AG10803 (cell line): Measurements from ENCODE around the gene IQUB.
"Not testable (repeated sequence)": the region's sequence is repeated elsewhere in the genome, so short reads cannot be mapped to it uniquely, and the experiment has no call there.

ENCODE experiments used
- DNase-seq: peaks from one replicate; pipeline ENCODE4 v3.0.0; 2010; ENCODE audit warnings: low read depth
- H3K4me3 ChIP-seq: 2 replicates; pipeline ENCODE4 v1.5.1; 2011; ENCODE audit warnings: mild to moderate bottlenecking, low read length, control low read depth
- CTCF ChIP-seq: conservative IDR thresholded peaks from 2 replicates; pipeline ENCODE4 v1.5.1; 2011; ENCODE audit warnings: mild to moderate bottlenecking, low read length, control low read depth, inconsistent platforms

IQUB gene

GRCh38 chr7:123485721-123486120 lies 48.7 kb downstream of the IQUB start:
- TF ChIP-seq CTCF, result no peak
- no peak for DNase-seq
- no peak overlapping the region for H3K4me3 ChIP-seq

DNA sequence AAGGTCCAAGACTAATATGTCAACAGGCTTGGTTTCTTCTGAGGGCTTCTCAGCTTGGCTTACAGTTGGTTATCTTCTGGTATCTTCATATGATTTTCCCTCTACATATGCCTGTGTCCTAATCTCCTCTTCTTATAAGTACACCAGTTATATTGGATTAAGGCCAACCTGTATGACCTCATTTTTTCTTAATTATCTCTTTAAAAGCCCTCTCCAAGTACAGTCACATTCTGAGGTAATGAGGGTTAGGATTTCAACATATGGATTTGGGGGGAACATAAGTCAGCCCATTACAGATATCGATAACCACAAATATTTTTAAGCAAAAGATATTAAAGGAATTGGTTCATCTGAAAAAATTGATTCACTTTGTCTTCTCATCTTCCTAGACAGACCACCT lies 49.2 kb downstream of the IQUB start:
- no peak for DNase-seq
- no peak for TF ChIP-seq CTCF
- H3K4me3 ChIP-seq, result no peak overlapping the region

DNA sequence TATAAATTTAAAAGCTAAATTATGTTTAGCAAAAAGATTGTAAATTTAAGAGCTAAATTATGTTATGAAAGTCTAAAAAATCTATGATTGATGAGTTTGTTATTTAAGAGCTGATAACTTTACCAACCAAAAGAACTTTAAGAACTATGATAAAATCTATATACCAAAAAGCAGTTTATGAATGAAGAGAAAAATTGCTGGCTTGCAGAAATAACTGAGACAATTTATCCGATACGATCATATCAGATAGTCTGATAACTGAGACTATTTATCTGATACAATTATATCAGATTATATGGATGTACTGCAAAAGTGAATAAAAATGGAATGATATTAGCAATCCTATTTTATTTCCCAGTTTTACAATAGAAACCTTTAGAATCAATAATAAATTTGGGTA lies 50.2 kb downstream of the IQUB start:
- H3K4me3 ChIP-seq, result no peak overlapping the region
- no peak for TF ChIP-seq CTCF
- DNase-seq, result no peak

DNA sequence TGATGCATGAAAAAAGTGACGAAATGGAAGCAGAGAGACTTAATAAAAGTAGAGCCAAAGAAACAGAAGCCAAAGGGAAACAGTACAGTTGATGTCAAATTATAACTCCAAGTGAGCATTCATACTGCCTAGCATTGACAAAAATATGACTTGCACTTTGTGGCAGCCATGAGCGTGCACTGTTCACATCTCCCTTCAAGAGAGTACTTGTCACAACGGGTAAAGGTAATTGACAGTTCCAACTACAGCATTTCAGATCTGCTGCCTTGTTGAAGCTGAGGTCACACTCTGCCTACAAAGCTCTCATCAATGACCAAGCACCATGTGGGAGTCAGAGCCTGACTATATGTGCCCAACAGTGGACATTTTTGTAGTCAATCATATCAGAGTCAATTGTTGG lies 54.3 kb downstream of the IQUB start:
- no peak overlapping the region for H3K4me3 ChIP-seq
- no peak for DNase-seq
- TF ChIP-seq CTCF, result no peak

GRCh38 chr7:123478056-123478455 lies 56.3 kb downstream of the IQUB start:
- not testable (repeated sequence) for DNase-seq

DNA sequence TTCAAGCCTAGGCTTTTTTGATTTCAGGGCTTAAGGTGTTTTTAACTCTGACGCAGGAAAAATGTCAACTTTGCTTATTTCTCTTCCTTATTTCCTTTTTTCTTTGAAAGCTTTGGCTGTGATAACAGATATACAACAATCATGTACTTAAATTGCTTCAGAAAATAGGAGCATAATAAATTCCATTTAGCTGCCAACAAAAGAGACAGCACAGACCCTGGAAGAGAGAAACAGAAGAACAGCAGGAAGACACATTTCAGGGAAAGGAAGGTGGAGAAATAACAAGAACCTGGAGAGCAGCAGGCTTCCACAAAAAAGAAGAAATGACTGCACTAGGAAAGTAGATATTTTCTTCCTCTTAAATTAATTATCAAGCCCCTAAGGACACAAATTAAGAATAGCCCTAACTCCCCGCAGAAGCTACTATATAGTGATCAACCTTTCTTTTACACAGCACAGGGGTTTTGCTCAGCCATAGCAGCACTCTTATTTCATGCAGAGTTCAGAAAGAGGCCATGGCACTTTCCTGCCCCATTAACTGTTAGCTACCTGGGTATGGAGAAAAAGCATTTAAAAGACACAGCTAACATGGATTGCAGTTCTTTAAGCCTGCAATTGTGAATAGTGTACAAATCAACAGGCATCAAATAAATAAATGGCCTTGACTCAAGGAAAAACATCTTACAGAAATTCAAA lies 61.5 kb downstream of the IQUB start:
- no peak for TF ChIP-seq CTCF
- DNase-seq, result no peak
- no peak overlapping the region for H3K4me3 ChIP-seq

More at GRCh38 chr7:123478056-123478455, 56.3 kb downstream of the IQUB start:
- not testable (repeated sequence) for H3K4me3 ChIP-seq

DNA sequence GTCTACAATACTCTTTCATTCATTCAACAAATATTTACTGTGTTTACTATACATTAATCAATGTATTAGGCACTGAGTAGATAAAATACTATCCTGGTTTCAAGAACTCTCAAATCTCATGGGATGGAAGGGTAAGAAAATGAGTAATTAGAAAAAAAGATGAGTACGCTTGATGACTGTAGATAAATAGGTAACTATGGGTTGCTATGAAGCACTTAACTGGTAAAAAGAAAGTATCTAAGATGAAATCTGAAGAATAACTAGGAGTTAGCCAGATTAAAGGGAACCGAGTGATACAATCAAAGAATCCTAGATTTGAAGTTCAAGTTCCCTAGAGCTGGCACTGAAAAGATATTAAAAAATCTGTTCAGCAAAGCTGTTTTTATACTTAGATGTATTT lies 62.1 kb downstream of the IQUB start:
- no peak for DNase-seq
- no peak overlapping the region for H3K4me3 ChIP-seq
- no peak for TF ChIP-seq CTCF

- no peak for TF ChIP-seq CTCF
- no peak overlapping the region for H3K4me3 ChIP-seq
- DNase-seq, result no peak
Measured at GRCh38 chr7:123468303-123468702, 66.1 kb downstream of the IQUB start.
